NB4 (cell line): Measurements from ENCODE around the gene SPTBN2.
"Not testable (repeated sequence)": the region's sequence is repeated elsewhere in the genome, so short reads cannot be mapped to it uniquely, and the experiment has no call there.

ENCODE experiments used
- DNase-seq: peaks from one replicate; pipeline ENCODE4 v3.0.0; 2010; ENCODE audit warnings: low read depth
- H3K4me3 ChIP-seq: one replicate; pipeline ENCODE4 v1.5.1; 2011; ENCODE audit warnings: mild to moderate bottlenecking, low read depth, low read length, moderate library complexity
- CTCF ChIP-seq: IDR thresholded peaks from one replicate; pipeline ENCODE4 v1.5.1; 2012; ENCODE audit warnings: low read depth, low read length
- MAX ChIP-seq: IDR thresholded peaks from 2 replicates; pipeline ENCODE4 v1.6.1; 2011; ENCODE audit warnings: low read depth, low read length
- MYC ChIP-seq: IDR thresholded peaks from 2 replicates; pipeline ENCODE4 v1.6.1; 2011; ENCODE audit warnings: low read depth, low read length
- POLR2A ChIP-seq: IDR thresholded peaks from 2 replicates; pipeline ENCODE4 v1.6.1; 2011; ENCODE audit warnings: mild to moderate bottlenecking; ENCODE audit not compliant: insufficient read length; ENCODE audit errors: extremely low read depth

SPTBN2 gene

GRCh38 chr11:66728038-66728692, 851 bp downstream of the SPTBN2 start:
- DNase-seq = no peak
- TF ChIP-seq MAX = no peak
- no peak for TF ChIP-seq CTCF
- no peak for TF ChIP-seq MYC
- TF ChIP-seq POLR2A = no peak
- H3K4me3 ChIP-seq = no peak overlapping the region

- DNase-seq = peak; percentile 68
- peak overlapping the region; percentile 49 for H3K4me3 ChIP-seq
- peak; percentile 84 for TF ChIP-seq MYC
- peak; percentile 1 for TF ChIP-seq CTCF
- TF ChIP-seq POLR2A = peak; percentile 33
- TF ChIP-seq MAX = peak; percentile 77
Measured at GRCh38 chr11:66727282-66728037, 1.6 kb downstream of the SPTBN2 start.

DNA sequence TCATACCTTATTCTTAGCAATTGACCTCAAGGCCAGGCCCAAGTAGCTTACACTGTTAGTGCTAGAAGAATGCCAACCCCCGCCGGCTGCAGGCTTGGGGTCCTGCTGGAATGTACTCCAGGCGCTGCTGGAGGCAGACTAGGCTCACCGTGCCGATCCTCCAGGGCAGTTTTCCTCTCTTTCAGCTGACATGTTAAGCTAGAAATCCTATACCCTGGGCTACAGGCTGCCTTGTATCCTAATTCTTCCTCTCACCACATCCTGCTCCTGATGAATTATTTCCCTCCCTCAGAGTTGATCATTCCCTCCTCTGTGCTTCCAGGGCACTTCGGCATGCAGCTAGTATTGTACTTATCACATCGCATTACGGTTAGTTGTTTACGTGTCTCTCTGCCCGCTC, 3.4 kb downstream of the SPTBN2 start:
- DNase-seq = no peak
- H3K4me3 ChIP-seq = no peak overlapping the region
- TF ChIP-seq MYC (no peak), CTCF (no peak), POLR2A (no peak), MAX (no peak)

DNA sequence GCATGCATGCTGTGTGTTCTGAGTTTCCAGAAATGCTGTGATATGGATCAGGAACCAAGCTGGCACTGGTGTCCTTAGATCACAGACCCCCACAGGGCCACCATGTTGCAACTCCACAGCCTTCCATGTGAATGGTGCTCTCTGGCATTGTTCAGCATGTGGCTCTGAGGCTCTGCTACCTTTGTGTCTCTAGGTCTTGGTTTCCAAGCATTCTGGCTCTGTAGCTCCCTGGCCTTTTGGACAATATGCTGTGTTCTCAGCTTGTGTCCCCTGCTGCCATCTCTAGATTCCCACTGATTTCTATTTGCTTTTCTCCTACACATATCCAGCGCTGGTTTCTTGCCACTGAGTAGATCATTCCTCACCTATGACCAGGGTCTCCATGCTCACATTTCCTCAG, 3.9 kb downstream of the SPTBN2 start:
- no peak overlapping the region for H3K4me3 ChIP-seq
- no peak for DNase-seq
- TF ChIP-seq MYC = no peak
- no peak for TF ChIP-seq MAX
- TF ChIP-seq POLR2A = no peak
- TF ChIP-seq CTCF = no peak

DNA sequence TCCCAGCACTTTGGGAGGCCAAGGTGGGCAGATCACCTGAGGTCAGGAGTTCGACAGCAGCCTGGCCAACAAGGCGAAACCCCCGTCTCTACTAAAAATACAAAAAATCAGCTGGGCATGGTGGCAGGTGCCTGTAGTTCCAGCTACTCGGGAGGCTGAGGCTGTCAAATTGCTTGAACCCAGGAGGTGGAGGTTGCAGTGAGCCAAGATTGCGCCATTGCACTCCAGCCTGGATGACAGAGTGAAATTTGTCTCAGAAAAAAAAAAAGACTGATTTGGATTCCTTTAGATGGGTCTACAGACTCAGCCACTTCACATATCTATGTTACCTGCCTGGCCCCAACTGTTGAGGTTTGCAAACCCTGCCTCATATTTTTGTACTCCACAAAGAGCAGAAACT, 4.8 kb downstream of the SPTBN2 start:
- not testable (repeated sequence) for H3K4me3 ChIP-seq, DNase-seq

DNA sequence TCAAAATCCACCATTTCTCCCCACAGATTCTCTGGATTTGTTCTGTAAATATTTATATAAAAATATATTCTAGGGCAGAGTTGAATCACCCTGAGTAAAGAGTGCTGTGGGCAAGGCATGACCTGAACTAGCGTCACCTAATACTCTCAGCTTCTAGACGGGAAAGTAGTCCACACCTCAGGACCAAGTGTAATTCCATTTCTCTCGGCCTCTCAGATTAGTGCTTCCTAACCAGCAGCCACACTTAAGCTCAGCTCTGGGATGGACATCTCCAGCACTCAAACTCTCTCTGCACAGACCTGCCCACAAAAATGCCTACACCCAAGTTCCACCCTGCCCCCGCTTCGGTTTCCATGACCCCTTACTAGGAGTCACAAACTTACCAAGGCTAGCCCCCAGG, 5.3 kb downstream of the SPTBN2 start:
- TF ChIP-seq MAX (no peak), POLR2A (no peak), MYC (no peak), CTCF (no peak)
- no peak overlapping the region for H3K4me3 ChIP-seq
- DNase-seq = no peak
